Stimulated activated CD4-positive, alpha-beta T cell treated with anti-CD3 and anti-CD28 coated beads, Interleukin-1b, Interleukin-23, amount 100 ng/mL, for 4 hours (primary cell): ENCODE results near the gene MUC21.
A peak's percentile ranks its signal among the peaks of the same experiment; 100 is the strongest.

Source experiments
- DNase-seq, 2 donors: peaks; one replicate each; pipeline ENCODE4 v3.0.0-alpha.2; 2020; ENCODE audit warnings: low read depth in 2 of 2

MUC21 gene

GRCh38 chr6:30983439-30983838 lies at the start of gene MUC21:
TSS of gene MUC21 (plus strand) at chr6:30983718. CDS start at chr6:30983959, 241 bp downstream.
- no peak for DNase-seq

GRCh38 chr6:30935018-30935417 lies 48.5 kb upstream of the MUC21 start:
- DNase-seq = no peak

GRCh38 chr6:30937265-30937664 lies 46.3 kb upstream of the MUC21 start:
- DNase-seq = no peak

GRCh38 chr6:30938730-30939129 lies 44.8 kb upstream of the MUC21 start:
- no peak for DNase-seq

GRCh38 chr6:30939473-30939872 lies 44.0 kb upstream of the MUC21 start:
- no peak for DNase-seq

GRCh38 chr6:30940361-30940986 lies 43.0 kb upstream of the MUC21 start, which contains the start of gene MUCL3:
TSS of gene MUCL3 (plus strand) at chr6:30940973. CDS start at chr6:30941000, 27 bp downstream.
- no peak for DNase-seq

- DNase-seq = no peak
Measured at GRCh38 chr6:30942338-30943060, 41.0 kb upstream of the MUC21 start.

- no peak for DNase-seq
Measured at GRCh38 chr6:30944051-30944450, 39.5 kb upstream of the MUC21 start.

GRCh38 chr6:30945281-30945680 lies 38.2 kb upstream of the MUC21 start:
- DNase-seq = no peak

- no peak for DNase-seq
Measured at GRCh38 chr6:30947231-30947630, 36.3 kb upstream of the MUC21 start.

- DNase-seq = no peak
Measured at GRCh38 chr6:30948811-30949210, 34.7 kb upstream of the MUC21 start.

GRCh38 chr6:30951907-30952469 lies 31.5 kb upstream of the MUC21 start:
- no peak for DNase-seq

- no peak for DNase-seq
Measured at GRCh38 chr6:30954631-30955366, 28.7 kb upstream of the MUC21 start.

GRCh38 chr6:30955367-30956042 lies 28.0 kb upstream of the MUC21 start:
- DNase-seq = peak; percentile 51 to 71

- no peak for DNase-seq
Measured at GRCh38 chr6:30957716-30958115, 25.8 kb upstream of the MUC21 start.

- no peak for DNase-seq
Measured at GRCh38 chr6:30960907-30961673, 22.4 kb upstream of the MUC21 start.

GRCh38 chr6:30962716-30963115 lies 20.8 kb upstream of the MUC21 start:
- no peak for DNase-seq

- DNase-seq = no peak
Measured at GRCh38 chr6:30963641-30964040, 19.9 kb upstream of the MUC21 start.

- no peak for DNase-seq
Measured at GRCh38 chr6:30964075-30964474, 19.4 kb upstream of the MUC21 start.

- no peak for DNase-seq
Measured at GRCh38 chr6:30965140-30965601, 18.3 kb upstream of the MUC21 start.

GRCh38 chr6:30966154-30966553 lies 17.4 kb upstream of the MUC21 start:
- DNase-seq = no peak
